HCT116 (cell line): Measurements from ENCODE around the gene TMEM121. TPM values are rescaled to one million over a fixed set of nuclear protein-coding genes. Genes with fewer than 3 reads are reported as not detected.

Source experiments
- ATAC-seq: fragments of 200-7000 bp; cut with Tn5 transposase; 2 replicates; pipeline ENCODE4 v1.9.1; 2020; ENCODE audit warnings: mild to moderate bottlenecking, moderate library complexity
- BruUV-seq: library from RNA; stranded (reverse); fragments of 400-500 nt; replicated peaks from 2 replicates; lab custom pipeline; 2021; lab: Mats Ljungman, UMichigan
- CTCF ChIA-PET: fragments of 300-600 bp; sonication (Branson Sonifier 250); formaldehyde crosslinking; loops from one replicate; lab custom pipeline; 2021; ENCODE audit warnings: antibody characterized with exemption; lab: Charles Lee
- POLR2A ChIA-PET: fragments of 300-600, 350-600 bp; sonication (Branson Sonifier 250); formaldehyde crosslinking; loops from one replicate; lab custom pipeline; 2021; ENCODE audit warnings: antibody characterized with exemption; lab: Charles Lee
- RAD21 ChIA-PET, 2 experiments: fragments of 300-600 bp; sonication (Branson Sonifier 250); formaldehyde crosslinking; loops; one replicate each; lab custom pipeline; 2023; ENCODE audit warnings: low total read pairs in 2 of 2; ENCODE audit not compliant: uncharacterized antibody in 2 of 2, unreplicated experiment in 2 of 2, low non-redundant PET in 1 of 2; lab: Charles Lee
- DNase-seq: peaks from one replicate; pipeline ENCODE4 v3.0.0-alpha.2; 2010; ENCODE audit warnings: low read depth, low spot score
- H2AFZ ChIP-seq: fragments of 200-600 bp; shearing (Covaris generic), sonication (generic); 2 replicates; pipeline ENCODE4 v1.6.1; 2017; ENCODE audit warnings: low read depth, mixed run types, mixed read lengths, antibody characterized with exemption, low read length; ENCODE audit not compliant: poor library complexity, severe bottlenecking
- H3K27ac ChIP-seq: 2 replicates; pipeline ENCODE4 v1.5.1; 2012; ENCODE audit warnings: low read depth, low read length
- H3K27me3 ChIP-seq: fragments of 200-600 bp; sonication (generic); 2 replicates; pipeline ENCODE4 v1.6.1; 2016; ENCODE audit warnings: mixed run types, low read length, mixed read lengths; ENCODE audit not compliant: insufficient read depth
- H3K36me3 ChIP-seq, 2 experiments: fragments of 200-500 bp in 1 of 2; fragments of 200-600 bp in 1 of 2; sonication (Bioruptor generic) in 1 of 2; sonication (generic) in 1 of 2; 2 replicates each; pipeline versions ENCODE4 v1.5.1 to v1.6.1; 2014 to 2016; ENCODE audit warnings: low read length in 2 of 2, inconsistent platforms in 1 of 2, mixed read lengths in 1 of 2, mixed run types in 1 of 2; ENCODE audit not compliant: insufficient read depth in 2 of 2, control insufficient read depth in 1 of 2
- H3K4me1 ChIP-seq, 2 experiments: fragments of 200-600 bp in 1 of 2; sonication (generic) in 1 of 2; 2 replicates each; pipeline versions ENCODE4 v1.5.1 to v1.6.1; 2012 to 2017; ENCODE audit warnings: low read length in 2 of 2, inconsistent platforms in 1 of 2, mild to moderate bottlenecking in 1 of 2, mixed read lengths in 1 of 2, mixed run types in 1 of 2, moderate library complexity in 1 of 2; ENCODE audit not compliant: insufficient read depth in 2 of 2, control insufficient read depth in 1 of 2
- H3K4me2 ChIP-seq: fragments of 200-600 bp; sonication (generic); 2 replicates; pipeline ENCODE4 v1.6.1; 2017; ENCODE audit warnings: mixed run types, low read length, mixed read lengths
- H3K4me3 ChIP-seq, 2 experiments: fragments of 200-600 bp in 1 of 2; sonication (generic) in 1 of 2; replicated peaks in 1 of 2; 2 replicates each; pipeline ENCODE4 v1.5.1; 2011 to 2016; ENCODE audit warnings: low read length in 2 of 2, control low read depth in 1 of 2, low read depth in 1 of 2, mild to moderate bottlenecking in 1 of 2, mixed read lengths in 1 of 2, mixed run types in 1 of 2
- H3K79me2 ChIP-seq: fragments of 200-600 bp; sonication (generic); 2 replicates; pipeline ENCODE4 v1.6.1; 2017; ENCODE audit warnings: mild to moderate bottlenecking, mixed run types, low read length, moderate library complexity, mixed read lengths; ENCODE audit not compliant: insufficient read depth
- H3K9ac ChIP-seq: fragments of 200-600 bp; sonication (generic); 2 replicates; pipeline ENCODE4 v1.6.1; 2016; ENCODE audit warnings: low read length, mixed read lengths
- H3K9me2 ChIP-seq: fragments of 200-600 bp; sonication (generic), shearing (Covaris generic); 2 replicates; pipeline ENCODE4 v1.6.1; 2017; ENCODE audit warnings: mixed run types, mild to moderate bottlenecking, moderate library complexity; ENCODE audit not compliant: insufficient read depth
- H3K9me3 ChIP-seq, 2 experiments: fragments of 200-500 bp in 1 of 2; fragments of 200-600 bp in 1 of 2; sonication (Bioruptor generic) in 1 of 2; sonication (generic) in 1 of 2; 2 replicates each; pipeline ENCODE4 v1.6.1; 2014 to 2017; ENCODE audit warnings: low read length in 2 of 2, mixed read lengths in 2 of 2, inconsistent platforms in 1 of 2, low read depth in 1 of 2, mild to moderate bottlenecking in 1 of 2, mixed run types in 1 of 2, moderate library complexity in 1 of 2; ENCODE audit not compliant: control insufficient read depth in 1 of 2, insufficient read depth in 1 of 2
- H4K20me1 ChIP-seq: fragments of 200-600 bp; sonication (generic), shearing (Covaris generic); 2 replicates; pipeline ENCODE4 v1.6.1; 2017; ENCODE audit warnings: mixed run types, mild to moderate bottlenecking, moderate library complexity; ENCODE audit not compliant: insufficient read depth
- CEBPB ChIP-seq: IDR thresholded peaks from 2 replicates; pipeline ENCODE4 v1.6.1; 2012; ENCODE audit warnings: low read depth
- CTCF ChIP-seq, 3 experiments: fragments of 200-600 bp in 1 of 3; sonication (generic) in 1 of 3; IDR thresholded peaks in 2 of 3; conservative IDR thresholded peaks in 1 of 3; 2 replicates each; pipeline ENCODE4 v1.5.1; 2012 to 2017; ENCODE audit warnings: low read depth in 2 of 3, low read length in 2 of 3, antibody characterized with exemption in 1 of 3, borderline replicate concordance in 1 of 3, control low read depth in 1 of 3, mild to moderate bottlenecking in 1 of 3, mixed read lengths in 1 of 3, mixed run types in 1 of 3, moderate library complexity in 1 of 3; ENCODE audit not compliant: insufficient read depth in 1 of 3
- ELF1 ChIP-seq: IDR thresholded peaks from 2 replicates; pipeline ENCODE4 v1.6.1; 2012; ENCODE audit warnings: low read depth, borderline replicate concordance
- EZH2phosphoT487 ChIP-seq: fragments of 200-600 bp; IDR thresholded peaks from 2 replicates; pipeline ENCODE4 v1.6.1; 2018; ENCODE audit warnings: antibody characterized with exemption, borderline replicate concordance
- JUND ChIP-seq: IDR thresholded peaks from 2 replicates; pipeline ENCODE4 v1.6.1; 2012
- POLR2AphosphoS5 ChIP-seq: IDR thresholded peaks from 2 replicates; pipeline ENCODE4 v1.6.1; 2011; ENCODE audit warnings: mild to moderate bottlenecking, low read depth, low read length, moderate library complexity
- SIN3A ChIP-seq: IDR thresholded peaks from 2 replicates; pipeline ENCODE4 v1.6.1; 2012; ENCODE audit warnings: low read depth
- SP1 ChIP-seq: IDR thresholded peaks from 2 replicates; pipeline ENCODE4 v1.6.1; 2012; ENCODE audit warnings: low read depth
- SRF ChIP-seq: IDR thresholded peaks from 2 replicates; pipeline ENCODE4 v1.6.1; 2012; ENCODE audit warnings: low read depth
- YY1 ChIP-seq: IDR thresholded peaks from 2 replicates; pipeline ENCODE4 v1.6.1; 2011; ENCODE audit warnings: low read length, low read depth, moderate library complexity, mild to moderate bottlenecking; ENCODE audit not compliant: insufficient replicate concordance; ENCODE audit errors: extremely low read depth
- ZFX ChIP-seq: fragments of 450-650 bp; IDR thresholded peaks from 2 replicates; pipeline ENCODE4 v1.6.1; 2017
- ZNF274 ChIP-seq: fragments of 200-500 bp; sonication (Bioruptor generic); IDR thresholded peaks from 2 replicates; pipeline ENCODE4 v1.6.1; 2014; ENCODE audit warnings: mild to moderate bottlenecking, low read depth, low read length, inconsistent platforms
- intact Hi-C: fragments of 100-400 bp; cut with micrococcal nuclease; formaldehyde crosslinking; loops from 2 replicates; pipeline ENCODE4 v1.10.0; 2022
- total RNA-seq: library from RNA; stranded (reverse); gene quantifications from one replicate; pipeline ENCODE4 v1.2.1, GENCODE V29; 2021; ENCODE audit not compliant: unreplicated experiment
- TF ChIP-seq, protein P1 (sequence below): IDR thresholded peaks from 2 replicates; pipeline ENCODE4 v1.6.1; 2012
- TF ChIP-seq, protein P2 (sequence below): IDR thresholded peaks from 2 replicates; pipeline ENCODE4 v1.6.1; 2012
- TF ChIP-seq, protein P3 (sequence below): IDR thresholded peaks from 2 replicates; pipeline ENCODE4 v1.6.1; 2011; ENCODE audit warnings: mild to moderate bottlenecking, low read length, moderate library complexity; ENCODE audit not compliant: insufficient replicate concordance; ENCODE audit errors: extremely low read depth

TMEM121 gene
- total RNA-seq, 1 experiment from 2014 or later: 5.5 TPM

- peaks cover 0 to 3% of the 10 kb centered on the region in 2 experiments; a peak in 1 of 4 replicates for H3K4me1 ChIP-seq
- intact Hi-C loops: loop anchor here (10.0 kb wide), 1 partner anchor 621 kb away; no protein-coding TSS in a partner anchor
- CTCF ChIA-PET: no interaction called here
These were observed 7.6 kb downstream of the TMEM121 start for GRCh38 chr14:105533811-105534498.

More at GRCh38 chr14:105533811-105534498, 7.6 kb downstream of the TMEM121 start:
- H3K36me3 ChIP-seq: no peaks in the 10 kb centered on the region
- ATAC-seq: no peak
- H3K9me2 ChIP-seq: no peaks in the 10 kb centered on the region
- RAD21 ChIA-PET: no interaction called here
- no peak overlapping the region for H3K4me3 ChIP-seq
- H4K20me1 ChIP-seq: no peaks in the 10 kb centered on the region
- POLR2A ChIA-PET: no interaction called here
- no TSS peak for BruUV-seq
- no peak overlapping the region for H3K4me2 ChIP-seq
- H3K27me3 ChIP-seq: no peaks in the 10 kb centered on the region
- no peak for DNase-seq
- TF ChIP-seq, protein P1, sequence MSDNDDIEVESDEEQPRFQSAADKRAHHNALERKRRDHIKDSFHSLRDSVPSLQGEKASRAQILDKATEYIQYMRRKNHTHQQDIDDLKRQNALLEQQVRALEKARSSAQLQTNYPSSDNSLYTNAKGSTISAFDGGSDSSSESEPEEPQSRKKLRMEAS: no peak
- TF ChIP-seq SIN3A (no peak), CTCF (IDR thresholded peaks at IDR 0.05 in 2 of 3, conservative IDR thresholded peaks at IDR 0.05 in 1 of 3; ENCODE audit: borderline replicate concordance in 1 of 3, insufficient read depth in 1 of 3, low read depth in 2 of 3, low read length in 2 of 3) (no peak), EZH2phosphoT487 (no peak), ZFX (no peak), ZNF274 (no peak), SRF (no peak), ELF1 (no peak), YY1 (no peak), POLR2AphosphoS5 (no peak), CEBPB (no peak), SP1 (no peak), JUND (no peak)
- TF ChIP-seq, protein P2, sequence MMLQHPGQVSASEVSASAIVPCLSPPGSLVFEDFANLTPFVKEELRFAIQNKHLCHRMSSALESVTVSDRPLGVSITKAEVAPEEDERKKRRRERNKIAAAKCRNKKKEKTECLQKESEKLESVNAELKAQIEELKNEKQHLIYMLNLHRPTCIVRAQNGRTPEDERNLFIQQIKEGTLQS: no peak
- TF ChIP-seq, protein P3, sequence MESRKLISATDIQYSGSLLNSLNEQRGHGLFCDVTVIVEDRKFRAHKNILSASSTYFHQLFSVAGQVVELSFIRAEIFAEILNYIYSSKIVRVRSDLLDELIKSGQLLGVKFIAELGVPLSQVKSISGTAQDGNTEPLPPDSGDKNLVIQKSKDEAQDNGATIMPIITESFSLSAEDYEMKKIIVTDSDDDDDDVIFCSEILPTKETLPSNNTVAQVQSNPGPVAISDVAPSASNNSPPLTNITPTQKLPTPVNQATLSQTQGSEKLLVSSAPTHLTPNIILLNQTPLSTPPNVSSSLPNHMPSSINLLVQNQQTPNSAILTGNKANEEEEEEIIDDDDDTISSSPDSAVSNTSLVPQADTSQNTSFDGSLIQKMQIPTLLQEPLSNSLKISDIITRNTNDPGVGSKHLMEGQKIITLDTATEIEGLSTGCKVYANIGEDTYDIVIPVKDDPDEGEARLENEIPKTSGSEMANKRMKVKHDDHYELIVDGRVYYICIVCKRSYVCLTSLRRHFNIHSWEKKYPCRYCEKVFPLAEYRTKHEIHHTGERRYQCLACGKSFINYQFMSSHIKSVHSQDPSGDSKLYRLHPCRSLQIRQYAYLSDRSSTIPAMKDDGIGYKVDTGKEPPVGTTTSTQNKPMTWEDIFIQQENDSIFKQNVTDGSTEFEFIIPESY: no peak
- H2AFZ ChIP-seq: no peak overlapping the region
- no peak overlapping the region for H3K9ac ChIP-seq
- H3K9me3 ChIP-seq: no peaks in the 10 kb centered on the region
- H3K27ac ChIP-seq: no peak overlapping the region
- H3K79me2 ChIP-seq: no peaks in the 10 kb centered on the region
